MM.1S (cell line): ENCODE measurements around the gene TEK.

Experiments used
- DNase-seq: peaks from one replicate; pipeline ENCODE4 v3.0.0-alpha.2; 2015
- H2AFZ ChIP-seq: fragments of 300-600 bp; sonication (generic); 2 replicates; pipeline ENCODE4 v1.6.0; 2016; ENCODE audit warnings: antibody characterized with exemption, low read length
- H3F3A ChIP-seq: fragments of 300-600 bp; sonication (generic); 2 replicates; pipeline ENCODE4 v1.6.1; 2016; ENCODE audit warnings: mild to moderate bottlenecking, antibody characterized with exemption, low read length, moderate library complexity, mixed read lengths; ENCODE audit not compliant: insufficient read depth
- H3K27ac ChIP-seq: fragments of 300-600 bp; sonication (generic); 2 replicates; pipeline ENCODE4 v1.5.1; 2016; ENCODE audit warnings: mild to moderate bottlenecking, low read length
- H3K27me3 ChIP-seq: fragments of 300-600 bp; sonication (generic); replicated peaks from 2 replicates; pipeline ENCODE4 v1.6.0; 2016; ENCODE audit warnings: low read length; ENCODE audit not compliant: insufficient read depth
- H3K36me3 ChIP-seq: fragments of 300-600 bp; sonication (generic); replicated peaks from 2 replicates; pipeline ENCODE4 v1.6.1; 2016; ENCODE audit warnings: mild to moderate bottlenecking, low read length, mixed read lengths; ENCODE audit not compliant: insufficient read depth
- H3K4me1 ChIP-seq: fragments of 300-600 bp; sonication (generic); 2 replicates; pipeline ENCODE4 v1.6.1; 2016; ENCODE audit warnings: low read length, mixed read lengths
- H3K4me2 ChIP-seq: fragments of 300-600 bp; sonication (generic); 2 replicates; pipeline ENCODE4 v1.6.0; 2016; ENCODE audit warnings: low read depth, low read length
- H3K4me3 ChIP-seq: fragments of 300-600 bp; sonication (generic); 2 replicates; pipeline ENCODE4 v1.5.1; 2016; ENCODE audit warnings: low read length, mixed read lengths
- H3K79me2 ChIP-seq: fragments of 300-600 bp; sonication (generic); 2 replicates; pipeline ENCODE4 v1.6.1; 2016; ENCODE audit warnings: mixed run types, low read length, mixed read lengths
- H3K9ac ChIP-seq: fragments of 300-600 bp; sonication (generic); 2 replicates; pipeline ENCODE4 v1.6.1; 2016; ENCODE audit warnings: low read length, mixed read lengths
- H3K9me2 ChIP-seq: fragments of 300-600 bp; sonication (generic); replicated peaks from 2 replicates; pipeline ENCODE4 v1.6.1; 2016; ENCODE audit warnings: mild to moderate bottlenecking, low read length, mixed read lengths; ENCODE audit not compliant: insufficient read depth
- H3K9me3 ChIP-seq: fragments of 300-600 bp; sonication (generic); replicated peaks from 2 replicates; pipeline ENCODE4 v1.6.1; 2016; ENCODE audit warnings: mild to moderate bottlenecking, low read length, mixed read lengths; ENCODE audit not compliant: insufficient read depth
- H4K20me1 ChIP-seq: fragments of 300-600 bp; sonication (generic); 2 replicates; pipeline ENCODE4 v1.6.1; 2016; ENCODE audit warnings: mild to moderate bottlenecking, low read length, moderate library complexity, mixed read lengths; ENCODE audit not compliant: insufficient read depth
- CTCF ChIP-seq: fragments of 300-600 bp; sonication (generic); IDR thresholded peaks from 2 replicates; pipeline ENCODE4 v1.5.1; 2016; ENCODE audit warnings: antibody characterized with exemption, low read length, mixed read lengths
- EZH2 ChIP-seq: fragments of 300-600 bp; sonication (generic); optimal IDR thresholded peaks from 2 replicates; pipeline ENCODE3; 2017; ENCODE audit warnings: low read depth, mild to moderate bottlenecking, antibody characterized with exemption, low read length, mixed read lengths
- EZH2phosphoT487 ChIP-seq: fragments of 300-600 bp; sonication (generic); IDR thresholded peaks from 2 replicates; pipeline ENCODE4 v1.6.1; 2018; ENCODE audit warnings: antibody characterized with exemption, low read length

Gene TEK

GRCh38 chr9:27085456-27085855 lies 23.6 kb upstream of the TEK start:
- no peak for TF ChIP-seq EZH2phosphoT487
- DNase-seq: no peak
- H3K9ac ChIP-seq: no peak overlapping the region
- H3K79me2 ChIP-seq: no peaks in the 10 kb centered on the region
- H3K4me3 ChIP-seq: no peak overlapping the region
- H3K4me1 ChIP-seq: no peaks in the 10 kb centered on the region
- H3K9me3 ChIP-seq: no peaks in the 10 kb centered on the region
- no peak overlapping the region for H2AFZ ChIP-seq
- H3K4me2 ChIP-seq: no peak overlapping the region
- H3K9me2 ChIP-seq: no peaks in the 10 kb centered on the region
- no peaks in the 10 kb centered on the region for H3F3A ChIP-seq
- H3K27ac ChIP-seq: no peak overlapping the region
- no peaks in the 10 kb centered on the region for H4K20me1 ChIP-seq
- no peaks in the 10 kb centered on the region for H3K36me3 ChIP-seq
- H3K27me3 ChIP-seq: no peaks in the 10 kb centered on the region

GRCh38 chr9:27086818-27087680 lies 22.0 kb upstream of the TEK start:
- H3K27me3 ChIP-seq: no peaks in the 10 kb centered on the region
- no peak overlapping the region for H3K9ac ChIP-seq
- no peaks in the 10 kb centered on the region for H4K20me1 ChIP-seq
- no peak overlapping the region for H3K4me2 ChIP-seq
- TF ChIP-seq EZH2 (no peak), EZH2phosphoT487 (no peak), CTCF (no peak)
- no peaks in the 10 kb centered on the region for H3K9me3 ChIP-seq
- no peaks in the 10 kb centered on the region for H3K9me2 ChIP-seq
- no peak overlapping the region for H2AFZ ChIP-seq
- no peak overlapping the region for H3K27ac ChIP-seq
- no peaks in the 10 kb centered on the region for H3K4me1 ChIP-seq
- no peaks in the 10 kb centered on the region for H3K36me3 ChIP-seq
- H3K4me3 ChIP-seq: no peak overlapping the region
- H3F3A ChIP-seq: no peaks in the 10 kb centered on the region
- H3K79me2 ChIP-seq: no peaks in the 10 kb centered on the region
- no peak for DNase-seq

GRCh38 chr9:27088981-27089380 lies 20.0 kb upstream of the TEK start:
- Histone ChIP-seq H3K9ac (no peak overlapping the region), H3K27me3 (no peaks in the 10 kb centered on the region), H2AFZ (no peak overlapping the region), H3K9me3 (no peaks in the 10 kb centered on the region), H3K36me3 (no peaks in the 10 kb centered on the region), H3K79me2 (no peaks in the 10 kb centered on the region), H3K4me1 (no peaks in the 10 kb centered on the region), H3K27ac (no peak overlapping the region), H4K20me1 (no peaks in the 10 kb centered on the region), H3K9me2 (no peaks in the 10 kb centered on the region), H3K4me2 (no peak overlapping the region), H3F3A (no peaks in the 10 kb centered on the region), H3K4me3 (no peak overlapping the region)
- no peak for TF ChIP-seq EZH2phosphoT487
- TF ChIP-seq CTCF: no peak
- TF ChIP-seq EZH2: no peak
- no peak for DNase-seq

- H3K4me1 ChIP-seq: no peaks in the 10 kb centered on the region
These were observed 19.3 kb upstream of the TEK start for GRCh38 chr9:27089706-27090105.

More at GRCh38 chr9:27089706-27090105, 19.3 kb upstream of the TEK start:
- no peaks in the 10 kb centered on the region for H4K20me1 ChIP-seq
- DNase-seq: no peak
- no peak overlapping the region for H3K4me3 ChIP-seq
- no peaks in the 10 kb centered on the region for H3K79me2 ChIP-seq
- H3K9ac ChIP-seq: no peak overlapping the region
- H3K27me3 ChIP-seq: no peaks in the 10 kb centered on the region
- H2AFZ ChIP-seq: no peak overlapping the region
- H3K9me2 ChIP-seq: no peaks in the 10 kb centered on the region
- no peak overlapping the region for H3K4me2 ChIP-seq
- H3K36me3 ChIP-seq: no peaks in the 10 kb centered on the region
- H3K9me3 ChIP-seq: no peaks in the 10 kb centered on the region
- no peak for TF ChIP-seq EZH2
- no peak for TF ChIP-seq CTCF
- TF ChIP-seq EZH2phosphoT487: no peak
- H3K27ac ChIP-seq: no peak overlapping the region
- no peaks in the 10 kb centered on the region for H3F3A ChIP-seq
